NOMO-1 treated with dmso at 0.1 percent for 144 hours (cell line): ENCODE data around the gene CHMP2A.

Source experiments
- DNase-seq: peaks from one replicate; lab custom pipeline; 2025; ENCODE audit not compliant: unreplicated experiment; lab: John Stamatoyannopoulos, UW

The CHMP2A gene

DNA sequence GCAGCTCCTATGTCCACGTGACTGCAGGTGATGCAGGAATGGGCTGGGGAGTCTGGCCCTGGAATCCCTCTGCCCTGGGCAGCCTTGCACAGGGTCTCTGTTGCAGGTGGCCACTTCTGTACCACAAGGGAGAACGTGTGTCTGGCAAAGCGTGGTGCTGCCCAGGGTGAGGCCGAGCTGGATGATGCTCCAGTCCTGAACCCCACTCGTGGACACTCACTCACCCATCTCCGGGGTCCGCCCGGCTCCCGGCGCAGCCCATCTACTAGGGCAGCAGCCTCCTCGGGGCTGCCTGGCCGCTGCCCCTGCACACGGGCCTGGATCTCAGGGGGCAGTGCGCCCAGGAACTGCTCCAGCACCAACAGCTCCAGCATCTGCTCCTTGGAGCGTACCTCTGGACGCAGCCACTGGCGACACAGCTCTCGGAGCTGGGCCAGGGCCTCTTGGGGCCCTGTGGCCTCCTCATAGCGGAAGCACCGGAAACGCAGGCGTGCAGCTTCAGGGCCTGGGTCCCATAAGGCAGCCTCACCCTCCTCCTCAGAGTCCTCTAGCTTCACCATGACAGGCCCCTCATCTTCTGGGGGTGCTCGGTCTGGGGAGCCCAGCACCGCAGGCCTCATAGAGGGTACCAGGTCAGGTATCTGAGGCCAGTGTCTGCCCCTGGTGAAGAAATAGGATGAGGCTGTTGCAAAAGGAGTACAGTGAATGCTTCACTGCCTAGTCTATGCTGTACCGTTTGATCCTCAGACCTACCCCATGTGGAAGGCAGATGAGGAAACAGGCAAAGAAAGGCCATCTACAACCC lies 16.1 kb upstream of the CHMP2A start:
- no peak for DNase-seq

DNA sequence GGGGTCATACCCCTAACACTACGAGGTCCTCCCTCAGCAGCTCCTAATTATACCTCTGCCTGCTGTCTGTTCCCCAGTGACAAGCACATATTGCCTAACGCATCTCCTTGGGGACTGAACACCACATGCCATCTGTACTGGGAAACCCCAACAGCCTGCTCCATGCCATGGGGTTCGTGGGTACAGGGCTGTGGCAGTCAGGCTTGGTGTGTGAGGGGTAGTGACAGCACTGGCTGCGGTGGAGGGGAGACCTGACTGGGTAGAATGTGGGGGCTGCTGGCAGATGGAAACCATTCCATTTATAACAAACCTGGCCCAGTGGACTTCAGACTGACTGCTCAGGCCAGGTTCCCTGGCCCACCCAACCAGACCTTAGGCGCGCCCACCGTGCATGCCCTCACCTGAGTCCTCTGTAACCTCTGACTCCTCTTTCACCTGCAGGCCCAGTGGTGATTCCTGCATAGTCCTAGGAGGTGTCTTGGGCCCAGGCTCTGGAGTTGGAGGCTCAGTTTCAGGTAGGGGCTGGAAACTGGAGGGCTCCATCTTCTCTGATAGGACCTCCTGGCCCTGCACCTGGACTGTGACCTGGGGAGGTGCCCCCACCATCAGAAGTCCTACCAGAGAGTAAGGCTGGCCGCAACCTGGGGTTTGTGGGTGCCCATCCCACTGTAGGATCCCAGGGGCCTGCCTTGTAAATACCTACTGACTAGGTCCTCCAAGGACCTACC lies 15.2 kb upstream of the CHMP2A start:
- DNase-seq, result no peak

DNA sequence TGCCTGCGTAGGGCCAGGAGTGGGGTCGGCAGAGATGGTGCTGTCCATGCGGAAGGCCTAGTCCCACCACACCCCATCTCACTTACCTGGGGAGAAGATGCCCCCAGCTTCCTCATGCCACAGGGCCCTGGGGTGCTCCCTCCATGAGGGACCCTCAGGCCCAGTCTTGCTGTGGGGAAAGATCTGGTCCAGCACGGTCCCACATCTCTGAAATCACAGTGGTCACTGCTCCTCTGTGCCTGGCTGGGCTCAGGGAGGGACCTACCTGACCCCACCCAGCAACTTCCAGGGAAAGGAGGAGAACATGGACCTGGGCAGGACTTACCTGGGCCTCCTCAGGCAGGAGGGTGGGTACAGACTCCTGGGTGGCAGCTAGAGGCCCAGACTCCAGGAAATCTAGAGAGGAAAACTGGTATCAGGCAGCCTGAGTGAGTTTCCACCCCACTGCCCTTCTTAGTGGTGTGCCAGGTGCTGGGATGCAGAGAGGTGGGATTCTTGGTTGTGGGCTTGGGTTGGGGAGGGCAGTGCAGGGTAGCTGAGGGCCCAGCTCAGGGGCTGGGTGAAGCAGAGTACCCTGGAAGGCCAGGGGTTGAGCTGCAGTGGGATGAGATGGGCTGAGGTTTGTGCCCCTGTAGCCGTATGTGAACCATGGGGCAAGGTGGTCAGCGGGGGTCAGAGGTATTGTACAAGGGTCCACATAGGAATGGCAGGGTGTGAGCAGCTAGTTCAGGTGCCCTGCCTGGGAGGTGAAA lies 14.5 kb upstream of the CHMP2A start:
- DNase-seq, result no peak

DNA sequence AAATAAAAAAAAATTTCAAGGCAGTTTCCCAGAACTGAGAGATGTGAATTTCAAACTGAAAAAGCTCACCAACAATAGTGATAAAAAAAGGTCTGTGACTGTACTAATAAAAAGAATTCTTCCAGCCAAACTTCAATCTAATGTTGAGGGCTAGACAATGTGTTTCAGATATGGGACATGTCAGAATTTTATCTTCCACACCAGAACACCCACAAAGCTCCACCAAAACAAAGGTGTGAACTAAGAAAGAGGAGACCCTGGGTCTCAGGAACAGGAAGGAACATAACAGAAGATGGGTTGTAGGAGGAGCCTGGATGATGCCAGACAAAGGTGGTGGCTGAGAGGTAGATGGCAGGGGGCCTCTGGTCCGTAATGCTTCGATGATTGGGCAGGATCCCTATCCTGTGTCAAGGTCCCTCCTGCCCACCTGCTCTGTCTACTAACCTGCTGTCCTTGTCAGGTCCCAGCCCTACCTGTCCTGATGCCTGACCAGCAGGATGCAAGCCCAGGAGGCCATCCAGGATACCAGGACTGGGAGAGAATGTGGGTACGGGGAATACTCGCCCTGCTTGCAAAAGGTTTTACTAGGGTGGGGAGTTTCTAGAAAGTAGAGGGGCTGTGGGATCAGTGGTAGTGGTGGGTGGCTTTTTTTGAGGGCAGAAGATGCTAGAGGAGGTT lies 13.7 kb upstream of the CHMP2A start:
- DNase-seq, result no peak

DNA sequence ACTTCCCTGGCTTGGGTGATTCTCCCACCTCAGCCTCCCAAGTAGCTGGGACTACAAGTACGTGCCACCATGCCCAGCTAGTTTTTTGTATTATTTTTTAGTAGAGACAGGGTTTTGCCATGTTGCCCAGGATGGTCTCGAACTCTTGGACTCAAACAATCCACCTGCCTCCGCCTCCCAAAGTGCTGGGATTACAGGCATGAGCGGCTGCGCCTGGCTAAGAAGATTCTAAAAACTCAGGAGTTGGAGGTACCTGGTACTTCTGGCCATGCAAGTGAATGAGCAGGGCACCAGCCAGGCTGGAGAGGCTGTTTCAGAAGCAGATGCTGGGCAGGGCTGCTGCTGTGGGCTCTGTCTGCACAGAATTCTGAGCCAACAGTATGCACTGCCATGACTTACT lies 12.1 kb upstream of the CHMP2A start:
- DNase-seq, result no peak

DNA sequence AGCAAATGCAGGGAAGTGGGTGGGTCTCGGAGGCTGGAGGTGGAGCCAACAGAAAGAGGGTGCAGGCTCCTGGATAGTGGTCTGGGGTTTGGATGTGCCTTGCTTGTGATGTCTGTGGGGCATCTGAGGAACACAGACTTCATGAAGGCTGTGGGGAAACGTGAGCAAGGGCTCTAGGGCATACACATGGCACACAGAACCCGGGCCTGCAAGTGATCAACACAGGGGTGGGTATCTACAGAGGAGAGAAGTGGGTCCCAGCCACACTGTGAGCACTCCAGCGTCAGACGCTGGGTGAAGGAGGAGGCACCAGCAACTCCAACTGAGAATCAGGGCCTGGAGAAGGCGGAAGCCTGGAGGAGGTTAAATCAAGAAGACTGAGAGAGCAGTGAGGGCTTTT lies 8.9 kb upstream of the CHMP2A start:
- no peak for DNase-seq

DNA sequence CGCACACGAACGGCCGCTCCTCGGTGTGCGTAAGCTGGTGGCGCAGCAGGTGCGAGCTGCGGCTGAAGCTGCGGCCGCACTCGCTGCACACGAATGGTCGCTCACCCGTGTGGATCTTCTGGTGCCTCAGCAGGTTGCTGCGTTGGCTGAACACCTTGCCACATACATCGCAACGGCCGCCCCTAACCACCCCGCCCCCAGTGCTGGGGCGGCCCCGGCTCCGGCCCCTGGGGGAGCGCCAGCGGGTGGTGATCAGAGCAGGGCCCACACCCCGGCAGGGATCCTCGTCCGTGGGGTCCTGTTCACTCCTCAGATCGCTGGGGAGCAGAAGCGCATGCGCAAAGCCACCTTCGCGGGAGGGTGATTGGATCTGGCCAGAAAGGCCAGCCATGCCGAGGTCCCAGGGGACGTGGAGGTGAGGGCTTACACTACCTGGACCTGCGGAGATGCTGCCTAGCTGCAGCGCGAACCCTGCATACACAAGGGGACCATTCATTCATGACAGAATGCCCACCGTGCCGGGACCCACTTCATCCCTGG lies 8.2 kb upstream of the CHMP2A start:
- no peak for DNase-seq

DNA sequence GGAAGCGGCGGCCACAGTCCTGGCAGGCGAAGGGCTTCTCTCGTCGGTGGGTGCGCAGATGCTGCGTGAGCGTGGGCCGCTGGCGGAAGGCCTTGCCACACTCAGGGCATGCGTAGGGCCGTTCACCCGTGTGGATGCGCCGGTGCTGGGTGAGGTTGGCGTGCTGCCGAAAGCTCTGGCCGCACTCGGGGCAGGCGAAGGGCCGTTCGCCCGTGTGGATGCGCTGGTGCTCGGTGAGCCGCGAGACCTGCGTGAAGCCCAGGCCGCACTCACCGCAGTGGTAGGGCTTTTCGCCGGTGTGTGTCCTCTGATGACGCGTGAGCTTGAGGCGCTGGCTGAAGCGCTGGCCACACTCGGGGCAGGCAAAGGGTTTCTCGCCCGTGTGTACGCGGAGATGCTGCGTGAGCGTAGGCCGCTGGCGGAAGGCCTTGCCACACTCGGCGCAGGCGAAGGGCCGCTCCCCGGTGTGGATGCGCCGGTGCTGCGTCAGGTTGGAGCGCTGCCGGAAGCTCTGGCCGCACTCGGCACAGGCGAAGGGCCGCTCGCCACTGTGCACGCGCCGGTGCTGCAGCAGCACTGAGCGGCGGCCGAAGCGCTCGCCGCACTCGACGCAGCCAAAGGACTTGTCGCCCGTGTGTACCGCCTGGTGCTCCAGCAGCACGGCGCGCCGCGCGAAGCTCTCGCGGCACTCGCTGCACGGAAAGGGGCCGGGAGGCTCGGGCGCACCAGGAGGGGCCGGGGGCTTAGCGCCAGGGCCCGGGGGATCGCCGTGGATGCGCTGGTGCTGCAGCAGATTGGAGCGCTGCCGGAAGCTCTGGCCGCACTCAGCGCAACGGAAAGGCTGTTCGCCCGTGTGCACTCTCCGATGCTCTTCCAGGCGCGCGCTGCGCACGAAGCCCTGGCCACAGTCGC lies 7.5 kb upstream of the CHMP2A start:
- DNase-seq, result no peak

DNA sequence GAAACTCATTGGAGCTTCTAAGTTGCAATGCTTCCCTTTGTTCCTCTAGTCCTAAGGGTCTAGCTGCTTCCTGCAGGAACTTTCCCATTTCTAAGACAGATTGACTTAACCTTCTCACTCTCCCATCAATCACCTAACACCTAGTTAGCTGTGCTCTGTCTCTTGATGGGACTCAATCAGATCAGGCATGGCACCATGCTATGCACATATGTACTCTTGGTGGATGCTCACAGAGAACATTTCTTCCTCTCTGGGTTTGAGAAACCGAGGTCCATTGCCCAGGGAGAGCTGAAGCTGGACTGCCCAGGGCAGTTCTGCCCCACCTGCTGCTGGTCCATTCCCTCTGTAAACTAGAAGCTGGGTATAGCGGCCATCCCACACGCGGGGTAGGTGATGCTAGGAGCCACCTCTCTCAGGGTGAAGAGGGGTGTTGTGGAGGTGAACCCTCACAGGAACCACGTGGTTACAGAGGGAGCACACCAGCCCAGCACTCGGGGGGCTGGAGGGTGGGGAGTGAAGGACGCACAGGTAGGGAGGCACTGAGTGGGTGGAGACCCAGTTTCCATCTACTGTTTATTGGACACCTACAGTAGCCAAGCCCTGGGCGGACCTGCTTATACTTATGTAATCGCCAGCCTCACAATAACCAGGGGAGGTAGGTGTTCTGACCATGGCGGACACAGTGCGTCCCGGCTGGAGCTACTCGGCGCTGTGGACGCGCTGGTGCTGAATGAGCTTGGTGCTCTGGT lies 6.6 kb upstream of the CHMP2A start:
- no peak for DNase-seq

DNA sequence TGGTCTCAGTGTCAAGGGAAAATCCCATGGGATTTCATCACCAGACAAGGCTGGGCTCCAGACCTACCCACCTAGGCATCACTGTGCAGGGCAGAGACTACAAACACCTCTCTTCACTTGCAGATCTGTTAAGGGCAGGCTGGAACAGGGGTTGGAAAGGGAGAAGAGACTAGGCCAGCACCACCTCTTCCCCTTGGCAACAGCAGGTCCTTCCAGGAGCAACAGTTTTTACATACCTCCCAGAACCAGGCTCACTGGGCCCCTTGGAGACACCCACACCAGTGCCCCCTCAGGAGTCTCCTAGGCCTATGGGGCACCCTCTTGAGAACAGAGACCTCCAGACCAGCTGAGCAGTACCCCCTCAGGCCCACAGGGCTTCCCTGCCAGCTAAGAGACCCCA lies 6.0 kb upstream of the CHMP2A start:
- no peak for DNase-seq

DNA sequence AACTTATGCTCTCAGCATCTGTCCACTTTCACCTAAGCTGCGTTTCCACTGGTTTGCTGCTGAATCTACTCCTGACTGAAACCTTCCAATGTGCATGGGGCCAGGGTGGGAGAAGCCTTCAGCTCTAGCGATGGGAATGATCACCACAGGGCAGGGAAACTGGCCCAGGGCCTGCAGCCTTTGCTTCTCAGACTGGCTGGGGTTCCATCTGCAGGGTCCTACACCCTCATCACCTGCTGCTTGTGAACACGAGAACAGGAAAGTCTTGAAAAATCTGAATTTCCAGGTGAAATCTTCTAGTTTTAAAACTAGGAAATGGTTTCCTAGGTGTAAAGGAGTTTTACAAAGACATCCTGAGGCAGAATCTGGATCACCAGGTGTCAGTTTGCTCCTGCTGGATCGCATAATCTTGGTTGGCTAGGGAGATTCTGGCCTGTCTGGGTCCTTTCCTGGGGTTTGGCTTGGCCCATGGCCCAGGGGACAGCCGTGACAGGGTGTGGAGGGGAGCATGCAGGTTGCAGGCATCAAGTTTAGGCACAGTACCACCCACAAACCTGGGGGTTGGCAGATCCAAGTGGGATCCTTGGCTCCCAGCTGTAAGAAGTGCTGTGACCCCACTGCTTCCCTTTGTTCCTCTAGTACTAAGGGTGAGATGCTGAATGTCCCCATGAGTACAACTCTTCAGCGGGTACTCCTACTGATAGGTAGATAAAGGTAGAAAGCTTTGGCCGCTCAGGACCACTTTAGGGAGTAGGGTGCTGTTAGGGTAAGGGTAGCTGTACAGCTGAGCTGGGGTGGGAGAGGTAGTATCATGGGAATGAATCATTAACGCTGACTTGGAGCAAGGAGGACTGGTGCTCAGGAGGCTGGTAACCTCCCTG lies 5.3 kb upstream of the CHMP2A start:
- no peak for DNase-seq

DNA sequence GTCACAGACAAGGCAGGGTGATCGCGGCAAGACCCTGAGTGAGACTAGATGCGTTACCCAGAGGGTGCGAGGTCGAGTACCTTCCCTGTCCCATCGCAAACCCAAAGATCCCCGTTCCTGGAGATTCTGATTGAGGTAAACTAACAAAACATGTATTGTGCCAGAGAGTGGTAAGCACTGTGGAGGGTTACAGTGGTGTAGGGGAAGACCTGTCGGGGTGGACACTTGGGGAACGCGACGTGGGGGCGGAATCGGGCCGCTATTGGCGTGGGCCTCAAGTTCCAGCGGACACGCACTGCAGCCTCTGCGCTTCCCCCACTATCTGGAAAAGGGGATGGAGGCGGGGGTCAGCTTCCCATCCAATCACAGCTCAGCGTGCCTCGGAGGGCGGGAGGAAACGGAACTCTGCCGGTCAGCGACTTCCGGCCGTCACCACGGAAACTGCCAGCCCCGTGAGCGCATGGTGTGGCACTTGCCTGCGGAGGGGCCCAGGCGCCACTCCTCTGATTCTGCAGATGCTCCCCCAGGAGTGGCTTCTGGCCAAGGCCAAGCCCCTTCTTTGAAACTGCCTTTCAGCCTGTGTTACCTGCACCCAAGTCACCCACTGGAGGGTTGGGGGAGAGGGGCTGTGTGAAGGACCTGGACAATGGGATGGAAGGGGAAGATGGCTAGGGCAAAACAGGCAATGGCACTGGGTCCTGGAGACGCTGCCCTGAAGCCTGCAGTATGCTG lies 4.5 kb upstream of the CHMP2A start:
- DNase-seq, result no peak

DNA sequence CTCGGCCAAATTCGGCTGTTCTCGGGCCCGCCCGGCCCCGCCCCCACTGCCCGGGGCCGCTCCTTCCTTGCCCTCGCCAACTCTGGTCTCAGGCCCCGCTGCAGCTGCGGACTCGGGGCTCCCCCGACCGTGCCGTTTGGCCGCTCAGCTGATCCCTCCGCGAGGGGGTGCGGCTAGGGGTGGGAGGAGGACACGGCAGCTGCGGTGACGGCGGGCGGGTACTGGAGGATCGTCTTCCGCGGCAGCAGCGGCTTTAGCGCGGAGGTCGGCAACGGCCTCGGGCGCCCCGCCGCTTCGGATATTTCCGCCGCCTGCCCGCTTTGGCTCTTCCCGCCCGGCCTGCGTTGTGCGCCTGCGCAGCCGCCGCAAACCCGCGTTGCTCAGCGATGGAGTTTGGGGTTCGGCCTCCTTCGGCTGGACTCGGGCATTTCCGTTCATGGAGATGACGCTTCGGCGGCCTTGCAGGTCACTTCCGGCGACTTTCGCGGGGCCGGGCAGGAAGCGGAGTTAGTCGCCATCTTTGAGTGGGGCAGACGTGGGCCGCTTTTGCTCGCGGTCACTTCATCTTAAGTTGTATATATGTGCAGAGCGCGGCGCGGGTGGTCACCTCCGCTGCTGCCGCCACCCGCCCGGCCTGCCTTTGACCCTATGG lies 3.8 kb upstream of the CHMP2A start:
- no peak for DNase-seq

DNA sequence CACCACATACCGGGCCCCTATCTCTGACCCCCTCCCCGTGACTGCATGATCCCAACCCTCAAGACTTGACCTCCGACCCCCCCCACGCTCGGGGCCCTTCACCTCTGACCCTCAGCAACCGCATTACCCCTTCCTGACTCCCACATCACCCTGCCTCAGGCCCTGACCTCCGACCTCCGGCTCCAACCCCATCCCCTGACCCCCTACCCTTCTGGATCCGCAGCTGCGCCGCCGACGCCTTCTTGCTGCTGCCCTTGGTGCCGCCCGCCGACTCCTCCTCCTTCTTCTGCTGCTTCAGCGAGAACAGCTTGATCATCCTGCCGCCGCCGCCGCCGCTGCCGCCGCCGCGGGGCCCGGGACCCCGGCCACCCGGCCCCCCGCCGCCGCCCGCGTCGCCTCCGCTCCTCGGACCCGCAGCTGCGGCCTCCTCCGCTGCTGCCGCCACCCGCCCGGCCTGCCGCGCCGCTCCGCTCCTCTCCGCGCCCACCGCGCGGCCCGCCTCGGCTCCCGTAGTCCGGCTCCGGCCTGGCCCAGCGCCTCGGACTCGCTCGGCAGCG lies 3.2 kb upstream of the CHMP2A start, which contains the start of gene UBE2M:
Gene UBE2M (minus strand): TSS at position 546 of the 557 bp plus-strand sequence. CDS start 230 bp downstream, at position 316.
- no peak for DNase-seq

DNA sequence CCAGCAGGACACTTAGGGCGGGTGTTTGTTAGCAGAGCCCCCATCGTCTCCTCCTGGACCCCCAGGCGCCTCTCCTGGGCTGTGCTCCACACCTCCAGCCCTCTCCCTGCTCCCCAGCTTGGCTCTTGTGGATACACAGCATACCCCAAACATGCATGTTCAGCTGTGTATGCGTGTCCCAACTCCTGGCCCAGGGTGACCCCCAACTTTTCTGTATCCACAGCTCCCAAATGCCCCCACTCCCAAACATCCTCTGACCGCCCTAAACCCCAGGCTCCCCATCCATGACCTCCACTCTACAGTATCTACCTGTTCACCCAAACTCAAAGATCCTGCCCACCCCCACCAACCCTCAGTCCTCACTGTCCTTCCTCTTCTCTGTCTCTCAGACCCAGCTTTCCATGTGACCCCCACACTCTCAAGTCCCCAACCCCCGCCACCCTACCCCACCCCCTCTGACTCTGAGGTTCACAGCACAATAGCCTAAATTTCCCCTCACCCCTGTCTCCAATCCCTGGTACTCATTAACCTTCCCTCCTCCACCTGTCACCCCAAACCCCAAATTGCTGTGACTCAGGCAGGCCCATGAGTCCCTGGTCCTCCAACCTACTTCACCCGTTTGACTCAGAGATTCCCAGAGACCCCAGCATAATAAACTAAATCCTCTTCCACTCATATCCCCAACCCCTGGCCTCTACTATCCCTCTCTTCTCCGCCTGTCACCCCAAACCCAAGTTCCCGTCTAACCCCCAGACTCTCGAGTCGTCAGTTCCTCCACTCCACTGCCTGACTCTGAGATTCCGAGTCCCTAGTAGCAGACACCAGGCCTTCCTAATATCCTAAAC lies 2.5 kb upstream of the CHMP2A start:
- no peak for DNase-seq
